Mesodermal cell (in vitro differentiated cells): ENCODE measurements around the gene ADAMTS16.

ENCODE experiments used
- H3K27ac ChIP-seq: 2 replicates; pipeline ENCODE4 v1.7.0; 2013; ENCODE audit warnings: mild to moderate bottlenecking, low read depth, low read length, moderate library complexity; ENCODE audit not compliant: severe bottlenecking
- H3K36me3 ChIP-seq: 2 replicates; pipeline ENCODE4 v1.7.1; 2013; ENCODE audit warnings: mild to moderate bottlenecking, low read length, moderate library complexity; ENCODE audit not compliant: control insufficient read depth, insufficient read depth
- H3K4me1 ChIP-seq: one replicate; pipeline ENCODE4 v1.7.1; 2013; ENCODE audit warnings: mild to moderate bottlenecking, low read length; ENCODE audit not compliant: insufficient read depth, control insufficient read depth, poor library complexity, severe bottlenecking
- H3K4me3 ChIP-seq: 2 replicates; pipeline ENCODE4 v1.7.0; 2013; ENCODE audit warnings: low read length, control low read depth, mild to moderate bottlenecking; ENCODE audit not compliant: insufficient read depth, poor library complexity, severe bottlenecking; ENCODE audit errors: extremely low read depth
- H3K9me3 ChIP-seq: 2 replicates; pipeline ENCODE4 v1.7.1; 2013; ENCODE audit warnings: mild to moderate bottlenecking, low read length, moderate library complexity; ENCODE audit not compliant: control insufficient read depth
- WGBS, 2 experiments: methylation state at CpG; one replicate each; pipeline ENCODE4 v1.1.5; 2013; ENCODE audit warnings: missing lambda C conversion rate in 2 of 2; ENCODE audit not compliant: insufficient coverage in 2 of 2; 5-methylcytosine and 5-hydroxymethylcytosine counted together

The ADAMTS16 gene

DNA sequence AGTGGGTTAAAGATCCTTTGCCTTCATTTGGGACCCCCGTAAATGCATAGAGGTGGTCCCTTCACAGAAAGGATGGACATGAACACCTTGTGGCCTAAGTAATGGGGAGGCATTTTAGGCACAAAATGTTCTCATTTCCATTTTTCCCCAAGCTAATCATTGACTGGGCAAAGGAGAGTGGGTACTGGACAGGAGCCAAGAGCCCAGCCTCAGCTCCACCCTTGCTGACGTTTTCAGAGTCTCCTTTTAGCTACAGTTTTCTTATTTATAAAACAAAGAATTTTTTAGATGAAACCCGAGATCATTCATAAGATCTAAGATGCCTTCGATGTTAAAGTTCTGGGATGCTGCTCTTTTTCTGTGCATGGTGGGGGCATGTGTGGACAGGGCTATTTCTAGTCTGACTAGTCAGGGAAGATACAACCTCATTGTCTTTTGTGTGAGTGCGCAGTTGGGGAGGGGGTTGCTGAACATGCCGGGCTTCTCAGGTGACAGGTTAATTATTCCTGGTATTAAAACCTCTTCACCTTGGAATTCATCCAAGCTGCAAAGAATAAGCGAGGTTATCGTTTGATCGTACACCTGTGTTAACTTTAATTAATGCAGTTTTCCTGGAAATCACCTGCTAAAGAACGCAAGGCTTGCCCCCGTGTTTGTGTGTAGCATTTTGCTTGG lies 48.4 kb downstream of the ADAMTS16 start:
- no peaks in the 10 kb centered on the region for H3K36me3 ChIP-seq
- WGBS, 2 experiments, result 80 to 95% methylated on average over 4 to 5 of the region's 11 CpGs
- H3K9me3 ChIP-seq, result no peaks in the 10 kb centered on the region
- H3K4me1 ChIP-seq, result peaks cover 12% of the 10 kb centered on the region
- H3K27ac ChIP-seq, result no peak overlapping the region
- no peak overlapping the region for H3K4me3 ChIP-seq

DNA sequence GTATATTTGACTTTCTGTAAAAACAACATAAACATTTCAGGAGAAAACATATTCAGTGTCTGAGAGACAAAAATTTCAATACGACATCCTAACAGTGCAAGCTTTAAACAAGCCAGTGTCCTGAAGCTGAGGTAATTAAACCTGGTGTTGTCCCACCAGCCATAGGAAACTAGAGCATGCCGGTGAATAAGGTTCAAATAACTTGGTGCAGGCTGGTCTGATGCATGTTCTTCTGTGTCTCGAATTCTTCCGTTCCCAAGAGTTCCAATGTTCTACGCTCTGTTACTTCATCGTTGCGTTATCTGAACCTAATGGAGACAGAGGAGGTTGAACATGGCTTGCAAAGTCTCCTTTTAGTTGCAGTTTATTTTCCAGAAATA lies 48.9 kb downstream of the ADAMTS16 start:
- Histone ChIP-seq H3K9me3 (no peaks in the 10 kb centered on the region), H3K4me3 (no peak overlapping the region), H3K4me1 (peaks cover 12% of the 10 kb centered on the region), H3K36me3 (no peaks in the 10 kb centered on the region), H3K27ac (no peak overlapping the region)
- 94 to 99% methylated on average over 6 to 7 of the region's 7 CpGs for WGBS, 2 experiments

DNA sequence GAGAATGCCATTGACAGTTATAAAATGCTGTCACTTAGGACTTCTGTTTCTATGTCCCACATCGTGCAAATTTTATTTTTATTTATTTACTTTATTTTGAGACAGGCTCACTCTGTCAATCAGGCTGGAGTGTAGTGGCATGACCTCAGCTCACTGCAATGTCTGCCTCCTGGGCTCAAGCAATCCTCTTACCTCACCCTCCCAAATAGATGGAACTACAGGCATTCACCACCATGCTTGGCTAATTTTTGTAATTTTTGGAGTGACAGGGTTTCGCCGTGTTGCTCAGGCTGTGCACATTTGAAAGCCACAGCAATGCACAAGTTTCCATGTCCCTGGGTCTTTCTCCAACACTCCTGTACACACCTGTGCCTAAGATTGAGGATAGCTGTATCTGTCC lies 51.8 kb downstream of the ADAMTS16 start:
- H3K4me3 ChIP-seq, result no peak overlapping the region
- no peak overlapping the region for H3K27ac ChIP-seq
- H3K9me3 ChIP-seq, result no peaks in the 10 kb centered on the region
- 94 to 95% methylated on average over 2 of the region's 3 CpGs for WGBS, 2 experiments
- no peaks in the 10 kb centered on the region for H3K36me3 ChIP-seq
- peaks cover 12% of the 10 kb centered on the region for H3K4me1 ChIP-seq

DNA sequence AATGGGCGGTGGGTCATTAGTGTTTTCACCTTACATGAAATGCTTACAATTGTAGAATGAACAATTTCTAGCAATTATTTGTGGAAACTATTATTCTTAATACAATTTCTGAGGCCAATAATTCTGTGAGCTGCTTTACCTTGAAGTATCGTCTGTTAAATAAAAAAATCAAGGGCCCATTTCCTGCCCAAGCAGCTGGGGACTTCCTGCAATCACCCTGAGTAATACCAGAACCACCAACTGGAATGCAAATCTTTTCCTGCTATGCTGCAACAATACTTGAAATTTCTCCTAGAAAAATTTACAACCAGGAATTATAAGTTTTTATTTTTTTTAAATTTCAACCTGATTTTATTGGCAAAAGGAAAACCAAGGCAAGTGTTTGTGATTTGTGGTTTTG lies 52.6 kb downstream of the ADAMTS16 start:
- Histone ChIP-seq H3K9me3 (no peaks in the 10 kb centered on the region), H3K4me1 (peaks cover 12% of the 10 kb centered on the region), H3K36me3 (no peaks in the 10 kb centered on the region), H3K27ac (no peak overlapping the region), H3K4me3 (no peak overlapping the region)
- WGBS, 2 experiments, result 100% methylated on average over 1 of the region's 2 CpGs; no CpG with 5 or more reads in 1 of the 2 experiments

DNA sequence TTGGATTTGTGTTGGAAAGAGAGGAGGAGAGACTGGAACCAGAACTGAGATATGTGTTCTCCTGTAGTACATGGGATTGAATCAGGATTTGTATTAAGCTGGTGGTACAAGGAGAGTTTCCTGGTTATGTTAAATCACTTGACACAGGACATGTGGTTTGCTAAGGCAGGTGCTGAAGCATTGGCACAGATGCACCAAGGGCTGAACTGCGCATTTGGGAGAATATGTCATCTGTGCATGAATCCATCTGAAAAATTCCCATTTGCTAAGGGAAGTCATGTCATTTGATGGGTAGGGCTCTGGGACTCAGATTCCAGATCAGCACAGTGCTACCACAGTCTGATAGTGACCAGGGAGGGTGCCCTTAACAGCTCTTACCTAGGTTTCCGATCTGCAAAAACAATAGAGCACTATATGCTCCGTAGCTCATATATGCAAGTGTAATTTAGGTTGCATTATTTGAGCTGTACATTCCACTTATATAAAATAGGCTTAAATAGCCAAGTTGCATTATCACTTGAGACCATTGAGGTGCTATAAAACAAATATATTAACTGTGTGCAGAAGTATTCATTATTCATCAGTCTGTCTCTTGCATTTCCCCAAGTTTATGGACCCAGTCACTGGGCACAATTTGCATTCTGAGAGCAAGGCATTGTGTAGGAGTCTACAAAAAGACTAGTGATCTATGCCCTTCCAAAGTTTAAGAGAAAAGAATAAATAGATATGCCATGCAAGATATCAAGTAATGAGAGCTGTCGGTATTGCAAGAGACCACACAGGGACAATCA lies 55.2 kb downstream of the ADAMTS16 start:
- Histone ChIP-seq H3K9me3 (no peaks in the 10 kb centered on the region), H3K4me3 (no peak overlapping the region), H3K27ac (no peak overlapping the region), H3K36me3 (no peaks in the 10 kb centered on the region), H3K4me1 (peaks cover 12% of the 10 kb centered on the region)
- WGBS, 2 experiments, result 100% methylated on average over 2 of the region's 4 CpGs

DNA sequence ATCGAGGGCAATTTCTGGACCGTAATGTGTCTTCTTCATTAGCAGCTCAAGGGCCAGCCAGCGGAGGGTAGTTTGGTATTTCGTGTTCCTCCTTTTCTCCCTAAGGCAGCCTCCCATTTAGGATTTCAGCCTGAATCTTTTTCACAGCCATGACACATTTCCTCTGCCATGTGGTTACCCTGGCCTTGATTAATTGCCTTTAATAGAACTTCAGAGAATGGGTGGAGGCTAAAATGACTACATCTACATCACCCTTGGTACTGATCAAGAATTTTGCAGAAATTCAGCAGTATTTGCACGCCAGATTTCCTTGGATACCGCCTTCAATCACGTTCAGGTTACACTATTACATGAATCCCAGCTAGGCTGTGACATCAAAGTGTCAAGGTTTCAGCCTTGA lies 58.0 kb downstream of the ADAMTS16 start:
- peaks cover under 1% of the 10 kb centered on the region for H3K4me1 ChIP-seq
- 76 to 91% methylated on average over 7 of the region's 7 CpGs for WGBS, 2 experiments

DNA sequence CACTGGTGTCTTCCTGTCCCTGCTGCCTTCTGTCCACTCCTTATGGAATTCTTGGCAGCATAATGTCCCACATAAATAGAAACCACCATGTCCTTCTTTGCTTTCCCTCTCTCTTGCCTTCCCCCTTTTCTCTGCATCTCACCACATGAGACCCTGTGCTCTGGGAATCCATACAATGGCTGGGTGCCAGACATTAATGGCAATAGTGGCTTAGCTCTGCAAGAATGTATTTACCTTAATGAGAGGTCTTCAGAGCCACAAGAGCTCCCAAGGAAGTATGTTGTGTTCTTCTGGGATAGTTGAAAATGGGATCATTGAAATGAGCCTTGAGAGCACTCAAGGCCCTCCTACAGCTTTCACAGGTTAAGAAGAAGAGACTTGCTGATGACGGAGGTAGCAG lies 58.7 kb downstream of the ADAMTS16 start:
- Histone ChIP-seq H3K9me3 (no peaks in the 10 kb centered on the region), H3K4me1 (no peaks in the 10 kb centered on the region), H3K36me3 (no peaks in the 10 kb centered on the region), H3K4me3 (no peak overlapping the region), H3K27ac (no peak overlapping the region)
- WGBS, 2 experiments, result no CpG with 5 or more reads among the region's 1 CpG

More for the DNA sequence above, 58.0 kb downstream of the ADAMTS16 start:
- H3K9me3 ChIP-seq, result no peaks in the 10 kb centered on the region
- H3K4me3 ChIP-seq, result no peak overlapping the region
- H3K36me3 ChIP-seq, result no peaks in the 10 kb centered on the region
- no peak overlapping the region for H3K27ac ChIP-seq

DNA sequence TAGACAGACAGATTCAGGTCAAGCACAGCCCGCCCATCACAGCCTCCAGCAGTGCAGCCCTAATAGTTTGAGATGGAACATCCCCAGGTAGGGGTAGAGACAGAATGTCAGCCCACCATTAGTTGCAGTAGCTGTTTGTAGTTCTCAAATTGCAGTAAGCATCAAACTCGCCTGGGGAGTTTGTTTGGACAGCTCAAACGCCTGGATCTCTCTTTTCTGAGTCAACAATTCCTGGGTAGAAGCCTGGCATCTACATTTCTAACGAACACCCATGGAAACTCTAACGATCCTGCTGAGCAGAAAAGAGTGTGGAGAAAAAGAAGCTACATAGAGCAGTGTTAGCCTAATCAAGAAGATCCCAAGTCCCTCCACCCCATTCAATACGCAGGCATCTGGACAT lies 59.4 kb downstream of the ADAMTS16 start:
- 62 to 80% methylated on average over 4 to 5 of the region's 6 CpGs for WGBS, 2 experiments
- Histone ChIP-seq H3K27ac (no peak overlapping the region), H3K4me1 (no peaks in the 10 kb centered on the region), H3K36me3 (no peaks in the 10 kb centered on the region), H3K4me3 (no peak overlapping the region), H3K9me3 (no peaks in the 10 kb centered on the region)

DNA sequence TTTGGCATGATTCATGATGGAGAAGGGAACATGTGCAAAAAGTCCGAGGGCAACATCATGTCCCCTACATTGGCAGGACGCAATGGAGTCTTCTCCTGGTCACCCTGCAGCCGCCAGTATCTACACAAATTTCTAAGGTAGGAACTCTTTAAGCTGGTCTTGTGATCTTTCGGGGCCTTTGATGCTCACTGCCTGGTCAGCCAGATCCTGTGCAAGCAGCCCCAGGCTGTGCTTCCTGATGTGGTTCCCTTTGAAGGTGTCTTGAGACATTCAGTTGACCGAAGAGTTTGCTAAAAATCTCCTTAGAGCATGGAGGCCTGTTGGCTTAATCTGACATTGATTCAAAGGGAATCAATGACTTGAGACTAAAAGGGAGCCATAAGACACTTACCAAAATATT lies 60.0 kb downstream of the ADAMTS16 start:
- Histone ChIP-seq H3K36me3 (no peaks in the 10 kb centered on the region), H3K27ac (no peak overlapping the region), H3K4me1 (no peaks in the 10 kb centered on the region), H3K9me3 (no peaks in the 10 kb centered on the region), H3K4me3 (no peak overlapping the region)
- 92 to 98% methylated on average over 4 of the region's 5 CpGs for WGBS, 2 experiments

DNA sequence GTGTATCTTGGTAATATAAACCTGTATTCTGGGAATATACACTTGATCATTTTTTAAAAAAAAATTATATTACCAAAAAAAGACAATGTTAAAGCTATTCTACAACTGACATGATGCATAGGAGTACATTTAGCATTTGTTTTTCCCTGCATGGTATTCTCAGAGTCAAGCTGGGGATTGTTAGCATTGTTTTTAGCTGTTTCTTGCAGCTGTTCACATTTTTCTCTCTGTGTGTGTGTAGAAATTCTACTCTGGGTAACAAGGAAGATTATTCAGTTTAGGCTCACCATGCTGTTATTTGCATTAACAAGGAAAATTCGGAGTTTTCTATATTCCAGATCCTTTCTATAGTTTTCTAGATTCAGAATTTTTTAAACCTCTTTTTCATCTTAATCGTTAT lies 62.2 kb downstream of the ADAMTS16 start:
- no CpG with 5 or more reads among the region's 2 CpGs for WGBS, 2 experiments
- no peaks in the 10 kb centered on the region for H3K9me3 ChIP-seq
- H3K4me3 ChIP-seq, result no peak overlapping the region
- H3K36me3 ChIP-seq, result no peaks in the 10 kb centered on the region
- no peak overlapping the region for H3K27ac ChIP-seq
- H3K4me1 ChIP-seq, result no peaks in the 10 kb centered on the region

DNA sequence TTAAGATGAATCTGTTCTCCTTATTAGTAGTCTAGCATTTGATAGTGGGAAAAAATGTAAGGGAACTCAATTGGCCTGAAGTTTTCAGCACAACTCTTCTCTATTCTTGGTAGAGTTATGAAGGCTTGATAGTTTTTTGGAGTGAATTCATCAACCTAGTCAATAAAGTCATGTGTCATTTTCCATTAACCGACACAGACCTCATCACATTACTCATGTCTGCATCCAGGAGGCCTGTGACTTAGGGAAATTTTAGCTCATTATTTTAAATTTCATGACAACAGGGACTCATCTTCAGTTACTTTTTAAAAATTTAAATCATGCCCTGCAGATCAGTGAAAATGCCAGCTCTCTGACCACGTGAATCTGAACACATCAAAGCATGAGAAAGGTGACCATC lies 63.3 kb downstream of the ADAMTS16 start:
- WGBS, 2 experiments, result 80 to 100% methylated on average over 1 of the region's 2 CpGs
- Histone ChIP-seq H3K36me3 (no peaks in the 10 kb centered on the region), H3K4me1 (no peaks in the 10 kb centered on the region), H3K4me3 (no peak overlapping the region), H3K27ac (no peak overlapping the region), H3K9me3 (no peaks in the 10 kb centered on the region)
